Measurements from ENCODE around the gene LRRC25.
"Not testable (repeated sequence)": the region's sequence is repeated elsewhere in the genome, so short reads cannot be mapped to it uniquely, and the experiment has no call there.

LRRC25 gene

DNA sequence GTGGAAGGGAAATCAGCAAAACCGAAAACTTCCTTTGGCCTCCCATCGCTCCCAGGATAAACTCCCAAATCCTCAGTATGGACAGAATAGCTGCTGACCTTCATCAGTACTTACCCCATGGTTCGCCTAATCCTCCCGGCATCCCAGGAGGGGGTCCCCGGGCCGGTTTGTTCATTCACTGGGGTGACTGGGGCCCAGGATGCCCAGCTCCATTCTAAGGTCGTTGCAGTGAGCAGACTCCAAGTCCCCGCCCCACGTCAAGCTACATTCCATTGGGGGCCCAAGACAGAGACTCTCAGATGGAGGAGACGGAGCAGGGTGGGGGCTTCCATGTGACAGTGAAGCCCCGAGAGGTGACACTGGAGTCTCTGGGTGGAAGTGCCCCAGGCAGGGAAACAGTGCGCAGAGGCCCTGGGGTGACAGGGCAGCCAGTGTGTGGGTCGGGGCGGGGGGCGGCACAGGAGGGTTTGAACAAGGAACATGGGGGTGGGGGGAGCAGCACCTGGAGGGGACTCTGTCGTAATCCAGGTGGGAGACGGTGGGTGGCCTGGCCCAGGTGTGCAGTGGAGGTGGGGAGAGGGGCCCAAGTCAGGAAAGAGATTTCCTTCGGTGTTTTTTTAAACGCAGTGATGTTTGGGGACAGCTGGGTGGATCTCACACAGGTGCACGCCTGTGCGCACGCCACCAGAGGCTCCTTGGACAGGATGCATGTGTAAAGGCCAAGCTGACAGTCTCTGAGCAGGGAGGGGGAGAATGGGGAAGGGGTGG, 26.9 kb upstream of the LRRC25 start:
- no peak for DNase-seq

DNA sequence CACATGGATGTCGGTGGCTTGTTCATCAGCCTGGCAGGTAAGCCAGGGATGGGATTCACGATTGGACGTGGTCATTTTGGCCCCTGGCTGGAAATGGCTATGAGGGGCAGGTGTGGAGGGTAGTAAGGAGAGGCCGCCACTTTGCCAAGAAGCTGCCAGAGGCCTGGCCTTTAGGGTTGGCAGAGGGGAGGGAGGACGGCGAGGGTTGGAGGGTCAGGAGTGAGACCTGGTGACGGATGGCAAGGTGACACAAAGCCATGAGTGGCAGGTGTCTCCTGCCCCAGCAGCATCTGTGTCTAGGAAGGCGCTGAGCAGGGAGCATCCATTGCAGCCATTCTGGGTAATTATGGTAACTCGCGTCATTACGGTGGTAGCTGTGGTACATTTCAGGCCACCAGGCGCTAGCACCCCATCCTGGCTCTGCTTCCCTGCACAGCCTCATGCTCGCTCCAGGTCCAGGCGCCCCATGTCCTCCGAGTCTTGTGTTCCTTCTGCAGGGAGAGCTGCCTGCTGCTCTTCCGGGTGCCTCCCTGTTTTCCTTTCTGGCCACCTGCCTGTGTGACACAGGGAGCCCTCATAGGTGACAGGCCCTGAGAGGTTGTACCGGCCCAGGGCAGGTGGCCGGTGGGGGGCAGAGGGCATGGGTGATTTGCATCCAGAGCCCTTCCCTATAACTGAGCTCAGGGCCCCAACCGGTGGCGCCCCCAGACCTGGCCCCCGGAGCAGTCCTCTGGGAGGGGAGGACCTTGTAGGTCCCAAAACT, 26.0 kb upstream of the LRRC25 start:
- DNase-seq, result no peak

DNA sequence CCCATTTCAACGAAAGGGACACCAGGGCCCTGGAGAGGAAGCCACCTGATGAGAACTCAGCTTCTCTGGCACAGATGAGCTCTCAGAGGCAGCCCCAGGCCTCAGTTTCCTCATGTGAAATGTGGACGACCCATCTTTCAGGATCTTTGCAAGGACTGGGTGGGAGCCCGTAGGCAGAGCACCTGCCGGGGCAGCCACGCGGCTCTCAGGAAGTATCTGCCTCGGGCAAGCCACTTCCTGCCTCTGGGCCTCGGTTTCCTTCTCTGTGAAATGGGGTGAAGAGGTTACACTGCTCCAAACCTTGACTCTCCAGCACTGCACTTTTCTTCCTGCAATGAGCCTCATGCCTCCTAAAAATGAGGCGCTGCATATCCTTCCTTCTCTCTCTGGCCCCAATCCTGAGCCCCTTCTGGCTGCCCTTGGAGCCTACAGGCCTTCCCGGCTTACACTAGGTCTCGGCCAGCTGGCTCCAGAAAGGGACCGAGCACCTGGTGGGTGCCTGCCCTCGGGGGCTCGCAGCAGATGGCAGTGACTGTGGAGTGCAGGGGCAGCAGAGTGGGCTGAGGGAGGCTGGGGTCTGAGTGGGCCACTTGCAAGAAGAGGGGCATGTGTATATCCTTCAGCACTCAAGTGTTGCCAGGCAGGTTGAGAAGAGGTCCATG, 25.2 kb upstream of the LRRC25 start:
- DNase-seq, result peak; percentile 62

DNA sequence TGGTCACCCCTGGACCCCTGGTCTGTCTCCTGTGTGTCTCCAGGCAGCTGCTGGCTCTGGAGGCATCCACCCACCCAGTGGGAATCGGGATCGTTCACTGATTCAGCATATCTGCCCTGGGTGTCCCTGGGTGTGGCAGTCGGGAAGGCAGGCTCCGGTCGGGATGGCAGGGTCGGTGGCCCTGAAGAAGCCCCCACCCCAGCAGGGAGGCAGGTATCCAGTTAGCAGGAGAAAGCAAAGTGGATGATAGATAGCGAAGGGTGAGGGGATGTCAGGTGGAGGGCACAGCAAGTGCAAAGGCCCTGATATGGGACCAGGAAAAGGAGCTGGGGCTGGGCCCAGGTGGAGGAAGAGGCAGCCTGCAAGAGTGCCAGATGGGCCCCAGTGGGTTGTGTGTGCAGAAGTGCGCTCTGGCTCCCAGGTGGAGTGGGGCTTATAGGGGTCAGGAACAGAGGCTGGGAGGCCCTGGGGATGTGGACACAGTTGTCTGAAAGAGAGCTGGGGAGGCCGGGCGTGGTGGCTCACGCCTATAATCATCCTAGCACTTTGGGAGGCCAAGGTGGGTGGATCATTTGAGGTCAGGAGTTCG, 24.0 kb upstream of the LRRC25 start:
- DNase-seq, result no peak

DNA sequence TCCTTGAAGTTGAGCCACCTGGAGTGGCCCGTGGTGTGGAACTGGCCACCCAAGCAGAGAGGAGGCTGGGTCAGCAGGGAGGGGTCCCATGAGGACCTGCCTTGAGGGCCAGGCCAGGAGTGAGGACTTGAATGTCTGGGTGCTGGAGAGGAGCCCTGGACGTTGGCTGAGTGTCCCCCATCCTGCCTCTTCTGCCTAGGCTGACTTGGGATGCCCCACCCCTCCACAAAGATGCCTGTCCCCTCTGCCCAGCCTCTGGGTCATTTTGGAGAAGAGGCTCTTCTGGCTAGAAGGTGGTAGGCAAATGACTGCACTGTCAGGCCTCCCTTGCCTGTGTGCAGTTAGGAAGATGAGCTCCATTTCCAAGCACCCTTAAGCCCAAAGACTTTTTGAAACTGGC, 23.5 kb upstream of the LRRC25 start:
- no peak for DNase-seq

DNA sequence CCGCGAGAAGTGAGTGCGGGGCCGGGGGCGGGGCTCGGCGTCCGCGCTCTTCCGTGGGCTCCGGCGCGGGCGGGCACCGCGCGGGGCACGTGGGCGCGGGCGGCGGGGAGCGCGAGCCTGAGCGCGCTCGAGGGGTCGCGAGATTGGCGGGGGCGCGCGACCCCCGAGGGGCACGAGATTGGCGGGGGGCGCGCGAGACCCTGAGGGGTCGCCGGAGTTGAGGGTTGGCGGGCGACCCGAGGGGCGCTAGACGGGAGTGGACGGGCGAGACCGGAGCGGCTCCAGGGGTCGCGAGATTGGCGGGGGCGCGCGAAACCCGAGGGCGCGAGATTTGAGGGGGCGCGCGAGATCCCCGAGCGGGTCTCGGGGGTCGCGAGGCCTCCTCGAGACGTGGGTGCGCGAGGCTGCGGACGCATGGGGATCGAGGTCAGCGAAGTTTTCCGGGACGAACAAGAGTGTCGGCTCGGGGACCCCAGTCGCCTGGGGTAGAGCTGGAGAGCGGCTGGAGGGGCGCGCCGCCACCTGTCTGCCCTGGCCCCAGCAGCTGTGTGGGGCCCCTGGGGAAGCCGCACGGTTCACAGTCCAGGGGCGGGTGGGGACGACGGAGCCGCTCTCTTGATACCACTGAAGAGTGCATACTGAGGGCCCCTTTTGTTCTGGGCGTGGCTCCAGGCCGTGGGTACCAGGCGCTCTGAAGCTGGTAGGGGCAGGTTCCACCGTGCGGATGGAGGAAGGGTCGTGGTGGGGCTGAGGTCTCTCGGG, 22.5 kb upstream of the LRRC25 start:
- DNase-seq, result peak; percentile 61

DNA sequence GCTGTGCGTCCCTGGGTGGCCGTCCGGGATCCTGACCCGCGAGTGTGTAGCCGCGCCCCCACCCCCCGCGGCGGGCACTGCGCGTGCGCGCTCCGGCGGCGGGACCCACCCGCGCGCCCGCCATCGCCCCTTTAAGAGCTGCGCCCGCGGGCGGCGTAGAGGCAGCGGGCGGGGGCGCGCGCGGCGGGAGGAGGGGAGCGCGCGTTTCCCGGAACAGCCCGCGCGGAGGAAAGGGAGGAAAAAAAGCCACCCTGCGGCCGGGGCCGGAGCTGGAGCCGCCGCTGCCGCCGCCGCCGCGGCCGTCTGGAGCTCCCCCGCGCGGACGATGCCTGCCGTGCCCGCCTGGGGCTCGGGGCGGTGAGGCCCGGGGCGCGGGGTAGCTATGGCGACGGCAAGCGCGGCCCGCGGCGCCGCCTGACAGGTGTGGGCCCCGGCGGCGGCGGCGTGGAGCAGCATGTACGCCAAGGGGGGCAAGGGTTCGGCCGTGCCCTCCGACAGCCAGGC, 21.8 kb upstream of the LRRC25 start, which contains the start of gene SSBP4:
Gene SSBP4 (plus strand): TSS at position 204 of the 504 bp plus-strand sequence. CDS start 251 bp downstream, at position 455.
- DNase-seq, result peak; percentile 81

DNA sequence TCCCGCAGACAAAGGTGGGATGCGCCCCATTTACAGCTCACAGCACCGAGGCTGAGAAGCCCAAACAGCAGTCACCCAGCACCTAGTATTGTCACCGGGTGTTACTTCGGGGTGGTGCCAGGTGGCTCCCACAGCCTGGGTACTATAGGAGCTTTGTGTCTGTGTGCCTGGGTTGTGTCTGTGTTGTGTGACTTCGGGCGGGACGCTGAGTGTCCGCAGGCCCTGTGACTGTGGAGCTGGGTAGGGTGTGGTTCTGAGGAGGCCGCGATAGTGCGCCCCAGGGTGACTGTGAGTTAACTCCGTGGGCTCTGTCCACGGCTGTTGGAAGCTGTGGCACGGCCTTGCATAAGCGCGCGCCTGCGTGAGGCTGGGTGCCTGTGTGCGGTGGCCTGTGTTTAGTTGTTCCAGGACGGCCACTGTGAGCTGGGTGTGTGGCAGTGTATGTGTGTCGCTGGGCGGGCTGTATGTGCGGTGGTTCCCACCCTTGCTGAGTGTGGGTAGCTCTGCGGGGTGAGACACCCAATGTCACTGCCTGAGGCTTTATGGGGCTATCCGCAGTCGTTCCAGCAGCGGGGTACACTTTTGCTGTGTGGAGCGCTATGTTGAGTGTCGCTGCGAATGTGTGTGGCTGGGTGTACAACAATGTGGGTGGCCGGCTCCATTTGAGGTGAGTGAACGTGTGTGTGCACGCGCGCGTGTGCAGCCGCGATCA, 21.2 kb upstream of the LRRC25 start:
- peak; percentile 65 for DNase-seq

DNA sequence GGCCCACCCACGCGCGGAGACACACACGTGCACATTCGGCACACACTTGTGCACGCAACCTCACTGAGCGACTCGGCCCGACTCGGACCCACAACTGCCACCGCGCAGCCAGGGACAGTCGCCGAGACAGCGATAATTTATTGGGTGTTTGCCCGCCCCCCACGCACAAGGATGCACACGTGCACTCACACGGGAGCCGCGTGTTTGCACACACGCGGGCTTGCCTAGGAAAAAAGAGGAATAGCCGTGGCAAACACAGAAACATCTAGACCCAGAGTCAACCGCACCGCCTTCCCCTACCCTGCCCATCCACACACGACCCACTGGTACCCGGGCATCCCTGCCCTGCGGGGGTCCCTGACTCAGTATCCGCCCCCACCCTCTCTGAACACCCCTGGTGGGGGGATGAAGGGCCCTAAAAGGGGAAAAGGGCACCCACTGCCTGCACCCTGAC, 20.6 kb upstream of the LRRC25 start:
- no peak for DNase-seq

DNA sequence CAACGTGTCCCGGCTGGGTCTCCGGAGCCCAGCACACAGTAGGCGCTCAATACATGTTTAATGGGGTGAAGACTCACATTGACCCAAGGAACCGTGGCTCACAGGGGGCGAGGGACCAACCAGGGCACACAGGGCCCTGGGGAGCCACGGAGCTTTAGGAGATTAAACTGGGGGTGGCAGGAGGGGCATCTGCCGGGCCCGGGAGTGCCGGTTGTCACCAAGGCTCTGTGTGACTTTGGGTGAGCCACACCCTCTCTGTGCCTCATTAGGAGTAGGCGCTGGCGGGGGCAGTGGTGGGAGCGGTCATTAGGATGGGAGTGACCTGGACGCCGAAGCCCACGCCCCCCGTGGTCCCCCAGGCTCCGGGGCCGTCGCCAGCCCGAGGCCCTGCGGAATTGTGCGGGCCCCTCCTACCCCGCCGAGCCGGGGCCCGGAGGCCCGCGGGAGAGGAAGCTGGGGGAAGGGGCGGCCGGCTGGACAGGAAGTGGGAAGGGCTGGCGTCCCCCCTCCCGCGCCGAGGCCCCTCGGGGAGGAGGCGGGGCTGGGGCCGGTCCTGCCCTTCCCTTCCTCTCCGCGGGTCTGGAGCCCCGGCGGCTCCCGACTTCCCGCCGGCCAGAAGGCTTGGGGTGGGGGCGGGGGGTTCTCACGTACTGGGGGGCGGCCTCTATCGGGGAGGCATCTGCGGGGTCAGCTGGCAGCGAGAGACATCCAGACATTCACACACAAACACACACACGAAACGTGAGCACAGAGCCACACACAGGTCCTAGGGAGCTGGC, 20.0 kb upstream of the LRRC25 start:
- peak; percentile 51 for DNase-seq

DNA sequence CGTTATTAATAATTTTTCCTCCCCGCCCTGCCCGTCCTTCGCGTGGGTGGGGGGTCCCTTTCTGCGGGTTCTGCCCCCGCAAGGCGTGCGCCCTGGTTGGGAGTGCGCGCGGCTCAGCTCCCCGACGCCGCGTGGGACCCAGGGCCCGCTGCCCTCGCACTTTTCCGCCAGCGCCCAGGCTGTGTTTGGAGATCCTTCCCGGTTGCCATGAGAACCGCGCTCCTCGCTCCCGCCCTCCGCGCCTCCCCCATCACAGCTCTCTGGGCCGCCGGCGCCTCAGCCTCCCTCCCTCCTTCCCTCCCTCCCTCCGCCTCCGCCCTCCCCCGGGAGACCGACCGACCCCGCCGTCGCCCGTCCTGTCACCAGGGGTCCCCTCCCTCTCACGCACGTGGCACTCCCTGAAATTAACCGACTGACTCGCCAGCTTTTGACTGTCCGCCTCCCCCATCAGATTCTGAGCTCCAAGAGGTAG, 19.4 kb upstream of the LRRC25 start:
- DNase-seq, result peak; percentile 88

DNA sequence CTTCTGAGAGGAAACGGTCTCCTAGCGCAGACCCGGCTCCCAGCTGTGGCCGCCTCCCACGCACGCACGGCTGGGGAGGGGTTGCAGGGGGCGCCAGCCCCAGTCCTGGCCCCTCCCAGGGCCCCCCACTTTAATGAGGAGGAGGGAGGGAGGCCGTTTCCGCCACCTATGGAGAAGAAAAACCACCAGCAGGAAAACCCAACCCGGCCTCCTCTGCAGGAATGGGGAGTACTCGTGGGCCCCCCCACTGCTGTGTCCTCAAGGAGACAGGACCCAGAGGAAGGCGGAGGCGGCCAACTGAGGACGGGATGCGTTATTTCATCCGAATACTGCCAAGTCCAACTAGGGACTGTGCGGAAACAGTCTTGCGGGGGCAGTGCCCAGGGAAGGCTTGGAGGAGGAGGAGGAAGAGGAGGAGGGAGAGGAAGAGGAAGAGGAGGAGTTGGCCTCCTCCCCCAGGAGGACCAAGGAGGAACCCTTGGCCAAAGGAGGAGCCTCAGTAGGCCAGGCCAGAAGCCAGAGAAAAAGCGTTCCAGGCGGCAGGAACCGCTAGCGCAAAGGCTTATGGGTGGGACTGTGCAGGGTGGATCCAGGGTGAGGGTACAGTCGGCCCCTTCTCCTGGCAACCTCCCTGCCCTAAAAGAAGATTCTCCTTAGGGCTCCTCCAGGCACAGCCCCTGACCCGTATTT, 17.9 kb upstream of the LRRC25 start:
- no peak for DNase-seq

DNA sequence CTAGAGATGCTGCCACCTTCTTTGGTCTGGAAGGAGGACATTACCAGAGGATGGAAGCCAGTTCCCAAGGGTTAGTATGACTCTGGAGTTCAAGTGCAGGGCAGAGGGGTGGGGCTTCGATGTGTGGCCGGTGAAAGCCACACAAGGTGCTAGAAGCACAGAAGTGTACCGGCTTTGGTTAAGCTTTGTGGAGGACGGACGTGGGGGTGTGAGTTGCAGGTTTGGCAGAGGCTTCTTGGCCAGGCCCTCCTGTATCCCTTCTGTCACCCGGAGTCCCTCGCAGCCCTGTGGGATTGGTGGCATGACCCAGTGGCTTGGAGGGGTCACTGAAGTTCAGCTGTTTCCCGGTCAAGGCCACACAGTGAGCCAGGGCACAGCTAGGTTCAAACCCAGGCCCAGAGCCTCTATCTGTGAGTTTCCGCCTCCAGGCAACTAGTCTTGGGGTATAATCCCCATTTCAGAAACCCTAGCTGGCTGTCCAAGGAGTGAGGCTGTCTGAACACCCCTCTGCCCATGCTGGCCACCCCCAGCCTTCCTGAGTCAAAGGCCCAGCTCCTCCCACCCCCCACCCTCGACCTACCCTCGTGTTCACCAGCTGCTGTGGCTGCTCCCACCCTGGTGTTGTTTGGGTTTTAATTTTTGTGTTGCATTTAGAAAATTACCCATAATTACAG, 17.2 kb upstream of the LRRC25 start:
- DNase-seq, result no peak

DNA sequence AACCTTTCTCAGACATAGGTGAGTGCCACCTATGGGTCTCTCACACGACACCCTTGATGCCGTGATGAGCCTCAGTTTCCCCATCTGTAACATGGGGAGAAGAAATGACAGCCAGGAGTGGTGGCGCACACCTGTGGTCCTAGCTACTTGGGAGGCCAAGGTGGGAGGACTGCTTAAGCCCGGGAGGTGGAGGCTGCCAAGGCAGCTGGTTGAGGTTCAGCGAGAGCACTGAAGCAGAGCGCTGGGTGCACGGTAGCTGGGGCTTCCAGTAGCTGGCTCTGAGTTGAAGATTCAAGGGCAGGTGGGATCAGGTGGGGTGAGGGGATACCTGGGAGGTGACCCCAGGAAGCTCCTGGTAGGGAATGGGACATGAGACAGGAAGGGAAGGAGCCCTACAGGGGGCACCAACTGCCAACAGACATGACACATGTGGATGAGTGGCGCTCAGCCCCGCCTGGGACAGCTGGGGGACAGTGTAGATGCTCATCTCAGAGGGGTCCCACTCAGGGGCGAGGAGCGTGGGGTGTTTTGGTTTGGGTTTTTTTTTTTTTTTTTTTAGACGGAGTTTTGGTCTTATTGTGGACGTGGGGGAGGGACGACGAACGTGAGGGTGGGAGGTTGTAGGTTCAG, 15.3 kb upstream of the LRRC25 start:
- DNase-seq, result no peak

DNA sequence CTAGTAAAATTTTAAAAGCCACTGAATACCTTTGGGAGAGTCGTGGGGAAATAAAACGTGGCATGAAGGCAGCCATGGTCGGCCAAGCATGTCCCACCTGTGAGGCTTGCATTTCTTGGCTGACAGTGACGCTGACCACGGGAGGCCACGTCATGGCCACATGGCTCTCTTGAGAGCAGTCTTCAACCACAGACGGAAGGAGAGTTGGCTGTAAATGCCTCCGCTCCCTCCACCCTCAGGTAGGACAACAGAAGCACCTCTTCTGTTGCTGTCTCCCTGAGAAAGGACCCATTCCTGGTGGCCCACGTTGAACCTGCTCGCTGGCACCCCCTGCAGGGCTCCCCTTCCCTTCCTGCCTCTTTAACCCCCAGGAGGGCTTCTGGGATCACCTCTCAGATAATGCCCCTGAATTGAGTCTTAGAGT, 10.6 kb upstream of the LRRC25 start:
- DNase-seq, result no peak

DNA sequence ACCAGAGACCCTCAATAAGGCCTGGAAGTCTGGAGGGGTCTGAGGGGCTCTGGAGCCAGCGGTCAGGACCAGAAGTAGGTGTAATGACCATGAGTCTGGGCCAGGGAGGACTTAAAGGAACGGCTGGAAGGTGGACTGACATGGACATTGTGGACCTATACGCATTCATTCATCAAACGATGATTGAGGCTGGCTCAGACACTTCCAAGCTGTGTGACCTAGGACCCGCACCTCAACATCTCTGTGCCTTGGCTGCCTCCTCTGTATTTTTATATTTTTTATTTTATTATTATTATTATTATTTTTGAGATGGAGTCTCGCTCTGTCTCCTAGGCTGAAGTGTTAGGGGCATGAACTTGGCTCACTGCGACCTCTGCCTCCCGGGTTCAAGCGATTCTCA, 9.3 kb upstream of the LRRC25 start:
- no peak for DNase-seq

DNA sequence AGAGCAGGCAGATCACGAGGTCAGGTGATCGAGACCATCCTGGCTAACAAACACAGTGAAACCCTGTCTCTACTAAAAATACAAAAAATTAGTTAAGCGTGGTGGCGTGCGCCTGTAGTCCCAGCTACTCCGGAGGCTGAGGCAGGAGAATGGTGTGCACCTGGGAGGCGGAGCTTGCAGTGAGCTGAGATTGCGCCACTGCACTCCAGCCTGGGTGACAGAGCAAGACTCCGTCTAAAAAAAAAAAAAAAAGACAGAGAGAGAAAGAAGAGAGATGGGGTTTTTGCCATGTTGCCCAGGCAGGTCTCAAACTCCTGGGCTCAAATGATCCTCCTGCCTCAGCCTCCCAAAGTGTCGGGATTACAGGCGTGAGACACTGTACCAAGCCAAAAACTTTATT, 8.3 kb upstream of the LRRC25 start:
- not testable (repeated sequence) for DNase-seq

DNA sequence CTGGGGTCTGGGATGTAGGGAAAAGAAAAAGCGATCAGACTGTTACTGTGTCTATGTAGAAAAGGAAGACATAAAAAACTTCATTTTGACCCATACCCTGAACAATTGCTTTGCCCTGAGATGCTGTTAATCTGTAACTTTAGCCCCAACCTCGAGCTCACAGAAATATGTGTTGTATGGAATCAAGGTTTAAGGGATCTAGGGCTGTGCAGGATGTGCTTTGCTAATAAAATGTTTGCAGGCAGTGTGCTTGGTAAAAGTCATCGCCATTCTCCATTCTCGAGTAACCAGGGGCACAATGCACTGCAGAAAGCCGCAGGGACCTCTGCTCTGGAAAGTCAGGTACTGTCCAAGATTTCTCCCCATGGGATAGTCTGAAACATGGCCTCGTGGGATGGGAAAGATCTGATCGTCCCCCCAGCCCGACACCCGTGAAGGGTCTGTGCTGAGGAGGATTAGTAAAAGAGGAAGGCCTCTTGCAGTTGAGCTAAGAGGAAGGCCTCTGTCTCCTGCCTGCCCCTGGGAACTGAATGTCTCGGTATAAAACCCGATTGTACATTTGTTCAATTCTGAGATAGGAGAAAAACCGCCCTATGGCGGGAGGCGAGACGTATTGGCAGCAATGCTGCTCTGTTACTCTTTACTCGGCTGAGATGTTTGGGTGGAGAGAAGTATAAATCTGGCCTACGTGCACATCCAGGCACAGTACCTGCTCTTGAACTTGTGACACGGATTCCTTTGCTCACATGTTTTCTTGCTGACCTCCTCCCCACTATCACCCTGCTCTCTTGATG, 5.2 kb upstream of the LRRC25 start:
- DNase-seq, result not testable (repeated sequence)
